Endothelial cell of umbilical vein (primary cell): ENCODE measurements around the gene TANGO6. TPM values are rescaled to one million over a fixed set of nuclear protein-coding genes. Genes with fewer than 3 reads are reported as not detected.

Source experiments
- BruUV-seq: library from RNA; stranded (reverse); fragments of 400-500 nt; replicated peaks from 2 replicates; lab custom pipeline; 2021; lab: Mats Ljungman, UMichigan
- CTCF ChIA-PET: fragments of 300-600, 350-600 bp; sonication (Branson Sonifier 250); formaldehyde crosslinking; loops from one replicate; lab custom pipeline; 2021; ENCODE audit warnings: antibody characterized with exemption, inconsistent platforms; lab: Charles Lee
- POLR2A ChIA-PET: fragments of 300-600, 350-600 bp; sonication (Branson Sonifier 250); formaldehyde crosslinking; loops from one replicate; lab custom pipeline; 2021; ENCODE audit warnings: antibody characterized with exemption, inconsistent platforms; lab: Charles Lee
- DNase-seq: peaks from one replicate; pipeline ENCODE4 v3.0.0-alpha.2; 2011; ENCODE audit warnings: low read depth, low spot score
- FAIRE-seq: peaks from 2 replicates; lab custom pipeline; 2011; peaks lifted over from hg19 to GRCh38; lab: Jason Lieb, UNC
- H2AFZ ChIP-seq: 2 replicates; pipeline ENCODE4 v1.6.0; 2012; ENCODE audit warnings: low read depth, low read length, control low read depth, inconsistent platforms
- H3K27ac ChIP-seq: 2 replicates; pipeline ENCODE4 v1.5.1; 2011; ENCODE audit warnings: low read depth, mild to moderate bottlenecking, control low read depth, low read length, moderate library complexity; ENCODE audit not compliant: insufficient read depth
- H3K27me3 ChIP-seq, 2 experiments: 2 replicates each; pipeline versions ENCODE4 v1.6.0 to v1.6.1; 2011; ENCODE audit warnings: low read length in 2 of 2, mixed read lengths in 1 of 2; ENCODE audit not compliant: control insufficient read depth in 2 of 2, insufficient read depth in 2 of 2
- H3K36me3 ChIP-seq, 2 experiments: 2 replicates in 1 of 2; 3 replicates in 1 of 2; pipeline ENCODE4 v1.5.1; 2011; ENCODE audit warnings: low read length in 2 of 2, mild to moderate bottlenecking in 1 of 2, moderate library complexity in 1 of 2; ENCODE audit not compliant: control insufficient read depth in 2 of 2, insufficient read depth in 2 of 2; ENCODE audit errors: extremely low read depth in 1 of 2
- H3K4me1 ChIP-seq: 3 replicates; pipeline ENCODE4 v1.5.1; 2011; ENCODE audit warnings: mild to moderate bottlenecking, low read length; ENCODE audit not compliant: control insufficient read depth, insufficient read depth; ENCODE audit errors: extremely low read depth
- H3K4me2 ChIP-seq: 2 replicates; pipeline ENCODE4 v1.6.1; 2011; ENCODE audit warnings: low read length, control low read depth, mixed read lengths; ENCODE audit not compliant: insufficient read depth
- H3K4me3 ChIP-seq, 3 experiments: fragments of 200-600 bp in 1 of 3; sonication (generic), shearing (Covaris generic) in 1 of 3; replicated peaks in 1 of 3; 2 replicates each; pipeline ENCODE4 v1.5.1; 2011 to 2016; ENCODE audit warnings: control low read depth in 3 of 3, low read length in 3 of 3, mild to moderate bottlenecking in 2 of 3, inconsistent platforms in 1 of 3, low read depth in 1 of 3, moderate library complexity in 1 of 3; ENCODE audit not compliant: insufficient read depth in 1 of 3
- H3K79me2 ChIP-seq: 2 replicates; pipeline ENCODE4 v1.6.0; 2012; ENCODE audit warnings: low read length, inconsistent platforms; ENCODE audit not compliant: control insufficient read depth, insufficient read depth
- H3K9ac ChIP-seq: replicated peaks from 2 replicates; pipeline ENCODE3; 2011; ENCODE audit warnings: low read length, control low read depth; ENCODE audit not compliant: insufficient read depth; ENCODE audit errors: extremely low read depth
- H3K9me1 ChIP-seq: replicated peaks from 3 replicates; pipeline ENCODE4 v1.6.0; 2011; ENCODE audit warnings: mild to moderate bottlenecking, low read length; ENCODE audit not compliant: control insufficient read depth, insufficient read depth; ENCODE audit errors: extremely low read depth
- H3K9me3 ChIP-seq: replicated peaks from 2 replicates; pipeline ENCODE4 v1.5.1; 2012; ENCODE audit warnings: low read length, inconsistent platforms; ENCODE audit not compliant: control insufficient read depth, insufficient read depth
- H4K20me1 ChIP-seq: replicated peaks from 2 replicates; pipeline ENCODE3; 2011; ENCODE audit warnings: mild to moderate bottlenecking, low read length; ENCODE audit not compliant: control insufficient read depth, insufficient read depth; ENCODE audit errors: extremely low read depth
- CTCF ChIP-seq, 2 donors: IDR thresholded peaks; 1 replicate in 1 of 2; 2 replicates in 1 of 2; pipeline ENCODE4 v1.5.1; 2011; ENCODE audit warnings: low read length in 2 of 2, mild to moderate bottlenecking in 2 of 2, moderate library complexity in 2 of 2, control low read depth in 1 of 2, inconsistent platforms in 1 of 2, low read depth in 1 of 2; ENCODE audit not compliant: insufficient read depth in 1 of 2; ENCODE audit errors: extremely low read depth in 1 of 2
- EZH2 ChIP-seq: IDR thresholded peaks from 2 replicates; pipeline ENCODE4 v1.6.1; 2012; ENCODE audit warnings: borderline replicate concordance, low read depth, mild to moderate bottlenecking, moderate library complexity, low read length, inconsistent platforms; ENCODE audit not compliant: severe bottlenecking
- FOS ChIP-seq: IDR thresholded peaks from 2 replicates; pipeline ENCODE4 v1.6.1; 2011; ENCODE audit warnings: mild to moderate bottlenecking, low read length, moderate library complexity, borderline replicate concordance; ENCODE audit not compliant: insufficient read depth
- GATA2 ChIP-seq: IDR thresholded peaks from 2 replicates; pipeline ENCODE4 v1.7.0; 2011; ENCODE audit warnings: low read depth, mild to moderate bottlenecking, moderate library complexity, mixed read lengths, low read length; ENCODE audit not compliant: insufficient read length, insufficient read depth
- JUN ChIP-seq: IDR thresholded peaks from 2 replicates; pipeline ENCODE4 v1.6.1; 2011; ENCODE audit warnings: borderline replicate concordance, low read depth; ENCODE audit not compliant: insufficient read length, insufficient read depth
- MAX ChIP-seq: IDR thresholded peaks from 2 replicates; pipeline ENCODE4 v1.6.1; 2011; ENCODE audit not compliant: insufficient read depth, insufficient read length
- MYC ChIP-seq: IDR thresholded peaks from one replicate; pipeline ENCODE4 v1.6.1; 2011; ENCODE audit warnings: mild to moderate bottlenecking, low read depth, low read length
- POLR2A ChIP-seq: IDR thresholded peaks from 2 replicates; pipeline ENCODE4 v1.6.1; 2012; ENCODE audit warnings: low read depth, mild to moderate bottlenecking, control low read depth, low read length
- POLR2AphosphoS5 ChIP-seq: IDR thresholded peaks from 2 replicates; pipeline ENCODE4 v1.6.1; 2012; ENCODE audit warnings: low read depth, mild to moderate bottlenecking, control low read depth, low read length, moderate library complexity; ENCODE audit not compliant: insufficient read depth
- dilution Hi-C: fragments of 300-500 bp; cut with MboI; formaldehyde crosslinking; loops from one replicate; pipeline ENCODE4 v1.15.0; 2019; ENCODE audit warnings: low sequenced_read_pairs; ENCODE audit not compliant: extremely low pct_ligation_motif_present
- intact Hi-C: fragments of 100-400 bp; cut with micrococcal nuclease; formaldehyde crosslinking; loops from one replicate; pipeline ENCODE4 v1.10.0; 2022
- polyA plus RNA-seq, 4 experiments: library from polyadenylated mRNA; depleted of rRNA in 3 of 4; stranded (reverse) in 3 of 4; unstranded in 1 of 4; fragments of >200 nt; gene quantifications; 2 replicates each; pipeline versions ENCODE4 v1.2.1 to v1.2.3, GENCODE V29; 2011 to 2012; ENCODE audit warnings: missing spikeins in 1 of 4
- total RNA-seq: library from RNA; stranded (reverse); gene quantifications from 2 replicates; pipeline ENCODE4 v1.2.3, GENCODE V29; 2021

Gene TANGO6
- total and polyA plus RNA-seq, 2 donors (not counting 3 experiments of a cell fraction or from before 2014, with no cell fraction given), result 6.7 to 21.2 TPM

- Histone ChIP-seq H2AFZ (no peak overlapping the region), H3K9me3 (no peaks in the 10 kb centered on the region), H3K4me3 (no peak overlapping the region), H3K79me2 (no peaks in the 10 kb centered on the region), H3K9ac (no peak overlapping the region), H3K4me1 (peaks cover 11% of the 10 kb centered on the region), H3K36me3 (no peaks in the 10 kb centered on the region), H3K27ac (no peak overlapping the region), H3K9me1 (no peaks in the 10 kb centered on the region), H3K27me3 (no peaks in the 10 kb centered on the region), H3K4me2 (no peak overlapping the region), H4K20me1 (no peaks in the 10 kb centered on the region)
- BruUV-seq, result no TSS peak
- intact Hi-C loops, result no loop called here
- POLR2A ChIA-PET, result no interaction called here
- TF ChIP-seq GATA2 (no peak), EZH2 (no peak), POLR2AphosphoS5 (no peak), MAX (no peak), JUN (no peak), CTCF (IDR thresholded peaks at IDR 0.05; ENCODE audit: extremely low read depth in 1 of 2, insufficient read depth in 1 of 2, low read depth in 1 of 2, low read length in 2 of 2) (no peak), MYC (no peak), FOS (no peak), POLR2A (no peak)
- no peak for FAIRE-seq
- dilution Hi-C loops, result no loop called here
- DNase-seq, result no peak
- CTCF ChIA-PET, result interaction anchor here (0.9 to 1.3 kb wide), 2 partner anchors 9 to 50 kb away, joined by 3 read pairs; no protein-coding TSS in a partner anchor
These were observed 91.1 kb downstream of the TANGO6 start for GRCh38 chr16:68934402-68934801.
